ENCODE data around the gene PRR19.

PRR19 gene

DNA sequence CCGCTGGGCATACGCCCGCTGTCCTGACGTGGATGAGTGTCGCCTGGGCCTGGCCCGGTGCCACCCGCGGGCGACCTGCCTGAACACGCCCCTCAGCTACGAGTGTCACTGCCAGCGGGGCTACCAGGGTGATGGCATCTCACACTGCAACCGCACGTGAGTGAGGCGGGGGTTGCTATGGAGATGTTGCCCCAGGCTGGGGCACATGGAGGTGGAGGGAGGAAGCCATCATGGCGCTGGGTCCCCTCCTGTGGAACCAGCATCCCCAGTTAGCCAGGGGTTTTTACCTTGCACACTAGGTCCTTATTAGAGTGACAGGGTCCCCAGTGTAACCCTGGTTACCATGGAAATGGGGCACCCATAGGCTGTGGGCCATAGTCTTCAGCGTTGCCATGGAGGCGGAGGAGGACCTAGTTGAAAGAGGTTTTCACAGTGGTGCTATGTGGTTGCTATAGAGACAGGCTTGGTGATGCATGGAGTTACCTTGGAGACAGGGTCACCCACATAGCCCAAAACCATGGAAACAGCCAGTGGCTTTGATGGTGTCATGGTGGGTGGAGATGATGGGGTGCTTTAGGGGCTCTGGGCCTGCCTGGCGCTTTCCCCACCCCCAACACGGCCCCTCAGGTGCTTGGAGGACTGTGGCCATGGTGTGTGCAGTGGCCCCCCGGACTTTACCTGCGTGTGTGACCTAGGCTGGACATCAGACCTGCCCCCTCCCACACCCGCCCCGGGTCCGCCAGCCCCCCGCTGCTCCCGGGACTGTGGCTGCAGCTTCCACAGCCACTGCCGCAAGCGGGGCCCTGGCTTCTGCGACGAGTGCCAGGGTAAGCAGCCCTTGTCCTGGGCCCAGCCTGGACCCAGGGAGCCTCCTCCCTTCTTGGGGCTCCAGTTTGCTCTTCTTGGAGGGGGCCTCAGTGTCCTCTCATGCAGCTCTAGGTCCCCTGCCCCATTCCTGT is 50.6 kb downstream of the PRR19 start:
- H3K4me3 Mint-ChIP-seq: no peak overlapping the region
- H3K9me3 Mint-ChIP-seq: no peaks in the 10 kb centered on the region
- peaks cover 14% of the 10 kb centered on the region for H3K4me1 Mint-ChIP-seq
- ATAC-seq: peak; percentile 58
- peaks cover 50% of the 10 kb centered on the region for H3K36me3 Mint-ChIP-seq
- H3K27me3 Mint-ChIP-seq: no peaks in the 10 kb centered on the region
- no peak overlapping the region for H3K27ac Mint-ChIP-seq

DNA sequence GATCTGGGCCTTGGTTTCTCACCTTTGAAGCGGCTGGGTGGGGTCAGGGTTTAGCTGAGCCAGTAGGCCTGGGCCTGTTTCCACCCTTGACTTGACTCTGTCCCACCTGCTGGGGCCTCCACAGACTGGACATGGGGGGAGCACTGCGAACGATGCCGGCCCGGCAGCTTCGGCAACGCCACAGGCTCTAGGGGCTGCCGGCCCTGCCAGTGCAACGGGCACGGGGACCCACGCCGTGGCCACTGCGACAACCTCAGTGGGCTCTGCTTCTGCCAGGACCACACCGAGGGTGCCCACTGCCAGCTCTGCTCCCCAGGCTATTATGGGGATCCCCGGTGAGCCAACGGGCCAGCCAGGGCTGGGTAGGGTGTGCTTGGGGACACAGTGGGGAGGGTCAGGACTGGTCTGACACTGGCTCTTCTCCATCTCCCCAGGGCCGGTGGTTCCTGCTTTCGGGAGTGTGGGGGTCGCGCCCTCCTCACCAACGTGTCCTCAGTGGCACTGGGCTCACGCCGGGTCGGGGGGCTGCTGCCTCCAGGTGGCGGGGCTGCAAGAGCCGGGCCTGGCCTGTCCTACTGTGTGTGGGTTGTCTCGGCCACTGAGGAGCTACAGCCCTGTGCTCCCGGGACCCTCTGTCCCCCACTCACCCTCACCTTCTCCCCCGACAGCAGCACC is 51.5 kb downstream of the PRR19 start:
- no peak for ATAC-seq
- no peak overlapping the region for H3K4me3 Mint-ChIP-seq

DNA sequence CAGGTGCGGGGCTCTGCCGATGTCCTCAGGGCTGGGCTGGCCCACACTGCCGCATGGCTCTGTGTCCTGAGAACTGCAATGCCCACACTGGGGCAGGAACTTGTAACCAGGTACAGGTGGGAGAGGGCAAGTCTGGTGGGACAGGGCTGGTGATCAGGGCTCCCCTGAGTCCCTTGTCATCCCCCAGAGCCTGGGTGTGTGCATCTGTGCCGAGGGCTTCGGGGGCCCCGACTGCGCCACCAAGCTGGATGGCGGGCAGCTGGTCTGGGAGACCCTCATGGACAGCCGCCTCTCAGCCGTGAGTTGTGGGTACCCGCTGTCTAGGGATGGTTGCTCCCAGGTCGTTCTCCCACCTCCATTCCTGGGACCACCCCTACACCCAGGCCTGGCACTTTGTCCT is 54.0 kb downstream of the PRR19 start:
- Mint-ChIP-seq H3K4me3 (no peak overlapping the region), H3K4me1 (peaks cover 17% of the 10 kb centered on the region), H3K27me3 (no peaks in the 10 kb centered on the region), H3K27ac (no peak overlapping the region), H3K9me3 (no peaks in the 10 kb centered on the region), H3K36me3 (peaks cover 53% of the 10 kb centered on the region)
- ATAC-seq: no peak

More for the DNA sequence above, 51.5 kb downstream of the PRR19 start:
- H3K27ac Mint-ChIP-seq: peak overlapping the region; percentile 6
- H3K9me3 Mint-ChIP-seq: no peaks in the 10 kb centered on the region
- peaks cover 17% of the 10 kb centered on the region for H3K4me1 Mint-ChIP-seq
- no peaks in the 10 kb centered on the region for H3K27me3 Mint-ChIP-seq
- H3K36me3 Mint-ChIP-seq: peaks cover 51% of the 10 kb centered on the region

DNA sequence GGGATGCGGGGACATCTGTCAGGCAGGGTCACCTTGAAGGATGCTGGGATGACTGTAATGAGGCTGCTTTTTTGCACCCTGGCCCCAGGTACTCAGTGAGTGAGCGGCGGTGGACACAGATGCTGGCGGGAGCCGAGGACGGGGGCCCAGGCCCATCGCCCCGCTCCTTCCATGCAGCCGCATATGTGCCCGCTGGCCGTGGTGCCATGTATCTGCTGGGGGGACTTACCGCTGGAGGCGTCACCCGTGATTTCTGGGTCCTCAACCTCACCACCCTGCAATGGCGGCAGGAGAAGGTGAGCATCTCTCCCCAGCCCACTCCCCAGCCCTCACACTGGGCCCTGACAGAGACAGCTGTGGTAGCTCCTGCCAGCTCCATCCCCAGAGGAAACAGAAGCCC is 54.8 kb downstream of the PRR19 start:
- no peak overlapping the region for H3K27ac Mint-ChIP-seq
- no peaks in the 10 kb centered on the region for H3K27me3 Mint-ChIP-seq
- no peak overlapping the region for H3K4me3 Mint-ChIP-seq
- ATAC-seq: no peak
- peaks cover 58% of the 10 kb centered on the region for H3K36me3 Mint-ChIP-seq
- no peaks in the 10 kb centered on the region for H3K9me3 Mint-ChIP-seq
- peaks cover 21% of the 10 kb centered on the region for H3K4me1 Mint-ChIP-seq

DNA sequence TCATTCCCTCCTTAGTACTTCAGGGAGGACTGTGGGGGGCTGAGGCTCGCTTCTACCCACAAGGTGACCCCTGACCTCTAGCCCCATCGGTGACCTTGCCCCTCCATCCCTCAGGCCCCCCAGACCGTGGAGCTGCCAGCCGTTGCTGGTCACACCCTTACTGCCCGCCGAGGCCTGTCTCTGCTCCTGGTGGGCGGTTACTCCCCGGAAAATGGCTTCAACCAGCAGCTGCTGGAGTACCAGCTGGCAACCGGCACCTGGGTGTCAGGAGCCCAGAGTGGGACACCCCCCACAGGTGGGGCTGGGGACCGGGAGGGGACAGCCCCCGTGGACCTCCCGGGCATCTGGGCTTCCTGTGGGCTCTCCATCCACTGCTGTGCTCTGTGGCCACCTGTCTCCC is 55.4 kb downstream of the PRR19 start:
- H3K4me3 Mint-ChIP-seq: no peak overlapping the region
- no peaks in the 10 kb centered on the region for H3K9me3 Mint-ChIP-seq
- peaks cover 54% of the 10 kb centered on the region for H3K36me3 Mint-ChIP-seq
- no peaks in the 10 kb centered on the region for H3K27me3 Mint-ChIP-seq
- ATAC-seq: no peak
- peaks cover 17% of the 10 kb centered on the region for H3K4me1 Mint-ChIP-seq
- H3K27ac Mint-ChIP-seq: peak overlapping the region; percentile 49
